DND-41 (cell line): ENCODE measurements around the gene KRTAP1-1.
"Not testable (repeated sequence)": the region's sequence is repeated elsewhere in the genome, so short reads cannot be mapped to it uniquely, and the experiment has no call there.

ENCODE experiments used
- ATAC-seq: fragments of 200-7000 bp; cut with Tn5 transposase; 3 replicates; pipeline ENCODE4 v1.9.1; 2021; ENCODE audit warnings: low read depth; ENCODE audit not compliant: insufficient read depth
- DNase-seq: peaks from one replicate; pipeline ENCODE4 v3.0.0-alpha.2; 2020
- H2AFZ ChIP-seq: 2 replicates; pipeline ENCODE4 v1.6.0; 2012; ENCODE audit warnings: low read depth, low read length
- H3K27ac ChIP-seq: 2 replicates; pipeline ENCODE4 v1.5.1; 2012; ENCODE audit warnings: low read length, inconsistent platforms
- H3K27me3 ChIP-seq: fragments of 200-600 bp; sonication (generic); 2 replicates; pipeline ENCODE4 v1.6.0; 2012; ENCODE audit warnings: low read length, mild to moderate bottlenecking, inconsistent platforms; ENCODE audit not compliant: insufficient read depth, poor library complexity
- H3K36me3 ChIP-seq: 2 replicates; pipeline ENCODE4 v1.5.1; 2012; ENCODE audit warnings: low read length, inconsistent platforms; ENCODE audit not compliant: insufficient read depth
- H3K4me1 ChIP-seq: 2 replicates; pipeline ENCODE4 v1.5.1; 2012; ENCODE audit warnings: mild to moderate bottlenecking, low read length; ENCODE audit not compliant: insufficient read depth
- H3K4me2 ChIP-seq: 2 replicates; pipeline ENCODE4 v1.6.0; 2012; ENCODE audit warnings: mild to moderate bottlenecking, moderate library complexity, low read length, inconsistent platforms; ENCODE audit not compliant: insufficient read depth
- H3K4me3 ChIP-seq, 2 experiments: fragments of 200-600 bp in 1 of 2; shearing (Covaris generic) in 1 of 2; 2 replicates each; pipeline ENCODE4 v1.5.1; 2012 to 2016; ENCODE audit warnings: inconsistent platforms in 2 of 2, low read length in 2 of 2, mild to moderate bottlenecking in 2 of 2, low read depth in 1 of 2, moderate library complexity in 1 of 2
- H3K79me2 ChIP-seq: 2 replicates; pipeline ENCODE4 v1.6.0; 2012; ENCODE audit warnings: low read length, inconsistent platforms; ENCODE audit not compliant: insufficient read depth
- H3K9ac ChIP-seq: 2 replicates; pipeline ENCODE4 v1.6.0; 2012; ENCODE audit warnings: low read depth, mild to moderate bottlenecking, inconsistent platforms, low read length, moderate library complexity
- H3K9me3 ChIP-seq: 2 replicates; pipeline ENCODE4 v1.5.1; 2012; ENCODE audit warnings: low read length, moderate library complexity, mild to moderate bottlenecking, inconsistent platforms; ENCODE audit not compliant: insufficient read depth, severe bottlenecking
- H4K20me1 ChIP-seq: 2 replicates; pipeline ENCODE4 v1.6.0; 2012; ENCODE audit warnings: low read length; ENCODE audit not compliant: insufficient read depth
- CTCF ChIP-seq: IDR thresholded peaks from 2 replicates; pipeline ENCODE4 v1.5.1; 2012; ENCODE audit warnings: borderline replicate concordance, low read length, moderate library complexity, mild to moderate bottlenecking; ENCODE audit not compliant: poor library complexity, severe bottlenecking; ENCODE audit errors: extremely low read depth
- EZH2 ChIP-seq: IDR thresholded peaks from 3 replicates; pipeline ENCODE4 v1.6.1; 2012; ENCODE audit warnings: borderline replicate concordance, low read depth, mild to moderate bottlenecking, moderate library complexity, low read length, inconsistent platforms; ENCODE audit not compliant: severe bottlenecking

Gene KRTAP1-1

GRCh38 chr17:41042953-41043352 is 1.7 kb upstream of the KRTAP1-1 start:
- H3K9ac ChIP-seq: no peak overlapping the region
- H3K36me3 ChIP-seq: no peaks in the 10 kb centered on the region
- H3K4me2 ChIP-seq: no peak overlapping the region
- no peak for TF ChIP-seq EZH2
- TF ChIP-seq CTCF: no peak
- peaks cover 6% of the 10 kb centered on the region for H3K27me3 ChIP-seq
- ATAC-seq: no peak
- no peak overlapping the region for H2AFZ ChIP-seq
- no peak overlapping the region for H3K27ac ChIP-seq
- H3K79me2 ChIP-seq: no peaks in the 10 kb centered on the region
- peaks cover 2% of the 10 kb centered on the region for H3K9me3 ChIP-seq
- no peaks in the 10 kb centered on the region for H3K4me1 ChIP-seq
- DNase-seq: no peak
- H3K4me3 ChIP-seq: no peak overlapping the region
- H4K20me1 ChIP-seq: no peaks in the 10 kb centered on the region

- TF ChIP-seq EZH2 (no peak), CTCF (no peak)
- ATAC-seq: no peak
- Histone ChIP-seq H3K4me1 (no peaks in the 10 kb centered on the region), H3K9me3 (peaks cover 2% of the 10 kb centered on the region), H3K36me3 (no peaks in the 10 kb centered on the region), H3K4me3 (no peak overlapping the region), H3K79me2 (no peaks in the 10 kb centered on the region), H3K27me3 (peaks cover 9% of the 10 kb centered on the region), H4K20me1 (no peaks in the 10 kb centered on the region), H3K4me2 (no peak overlapping the region), H3K27ac (no peak overlapping the region), H3K9ac (no peak overlapping the region), H2AFZ (no peak overlapping the region)
- DNase-seq: no peak
Measured at GRCh38 chr17:41037853-41038350, 3.3 kb downstream of the KRTAP1-1 start.

DNA sequence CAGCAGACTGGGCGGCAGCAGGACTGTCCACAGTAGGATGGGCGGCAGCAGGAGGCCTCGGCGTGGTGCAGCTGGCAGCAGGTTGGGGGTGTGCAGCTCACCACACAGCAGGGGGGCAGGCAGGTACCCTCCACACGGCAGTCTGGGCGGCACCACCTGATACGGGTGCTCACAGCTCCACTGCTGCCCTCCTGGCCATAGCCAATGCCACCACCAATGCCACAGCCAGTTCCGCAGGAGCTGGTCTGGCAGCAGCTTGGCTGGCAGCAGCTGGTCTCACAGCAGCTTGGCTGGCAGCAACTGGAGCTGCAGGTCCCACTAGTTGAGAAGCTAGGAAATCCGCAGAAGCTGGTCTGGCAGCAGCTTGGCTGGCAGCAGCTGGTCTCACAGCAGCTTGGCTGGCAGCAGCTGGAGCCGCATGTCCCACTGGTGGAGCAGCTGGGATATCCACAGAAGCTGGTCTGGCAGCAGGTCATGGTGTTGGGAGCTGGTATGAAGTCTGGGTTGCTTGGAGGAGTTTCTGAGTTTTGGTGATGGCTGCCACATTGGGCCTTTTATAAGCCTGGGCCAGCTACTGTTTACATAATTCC is 6.8 kb downstream of the KRTAP1-1 start, which contains the start of gene KRTAP1-3:
TSS of gene KRTAP1-3 (minus strand) at position 529 of the 590 bp plus-strand sequence. CDS start at position 476, 53 bp downstream.
- H3K9ac ChIP-seq, H3K4me2 ChIP-seq, H3K27ac ChIP-seq, H3K79me2 ChIP-seq, H3K36me3 ChIP-seq, H3K4me3 ChIP-seq, H4K20me1 ChIP-seq, DNase-seq, H3K9me3 ChIP-seq, H3K27me3 ChIP-seq, H3K4me1 ChIP-seq, H2AFZ ChIP-seq, ATAC-seq: not testable (repeated sequence)

DNA sequence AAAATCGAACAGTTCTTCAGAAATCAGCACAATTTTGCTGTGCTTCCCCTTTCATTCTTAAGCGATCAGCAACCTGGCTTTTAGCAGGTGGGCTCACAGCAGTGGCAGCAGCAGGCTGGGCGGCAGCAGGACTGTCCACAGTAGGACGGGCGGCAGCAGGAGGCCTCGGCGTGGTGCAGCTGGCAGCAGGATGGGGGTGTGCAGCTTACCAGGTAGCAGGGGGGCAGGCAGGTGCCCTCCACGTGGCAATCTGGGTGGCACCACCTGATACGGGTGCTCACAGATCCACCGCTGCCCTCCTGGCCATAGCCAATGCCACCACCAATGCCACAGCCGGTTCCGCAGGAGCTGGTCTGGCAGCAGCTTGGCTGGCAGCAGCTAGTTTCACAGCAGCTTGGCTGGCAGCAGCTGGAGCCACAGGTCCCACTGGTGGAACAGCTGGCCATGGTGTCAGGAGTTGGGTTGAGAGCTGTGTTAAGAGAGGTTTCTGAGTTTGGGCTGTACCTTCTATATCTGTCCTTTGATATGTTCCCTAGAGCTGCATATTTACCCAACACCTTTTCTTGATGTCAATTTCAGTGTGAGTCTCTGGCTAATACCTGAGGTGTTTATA is 11.5 kb downstream of the KRTAP1-1 start, which contains the start of gene KRTAP1-4:
TSS of gene KRTAP1-4 (minus strand) at position 563 of the 613 bp plus-strand sequence. CDS start at position 446, 117 bp downstream.
- peaks cover 11% of the 10 kb centered on the region for H3K27me3 ChIP-seq
- no peak within 1 kb of the TSS for H3K4me3 ChIP-seq
- TF ChIP-seq CTCF: no peak
- TF ChIP-seq EZH2: no peak
- no peak within 1 kb of the TSS for H3K4me2 ChIP-seq
- H3K9me3 ChIP-seq: no peaks in the 10 kb centered on the region
- no peak for ATAC-seq
- no peak for DNase-seq
- no peaks in the 10 kb centered on the region for H3K79me2 ChIP-seq
- no peak within 1 kb of the TSS for H3K9ac ChIP-seq
- no peaks in the 10 kb centered on the region for H4K20me1 ChIP-seq
- H2AFZ ChIP-seq: no peak within 1 kb of the TSS
- no peak within 1 kb of the TSS for H3K27ac ChIP-seq
- no peaks in the 10 kb centered on the region for H3K36me3 ChIP-seq
- no peaks in the 10 kb centered on the region for H3K4me1 ChIP-seq
